Effector memory CD8-positive, alpha-beta T cell (primary cell): ENCODE measurements around the gene RGS3.

Experiments used
- ATAC-seq: fragments of 150-1000 bp; cut with Tn5 transposase; replicated peaks from 2 replicates; pipeline ENCODE4 v1.10.0; 2021; ENCODE audit warnings: mild to moderate bottlenecking, moderate library complexity
- DNase-seq, 3 experiments: peaks; one replicate each; pipeline ENCODE4 v3.0.0; 2021
- H3K27ac Mint-ChIP-seq, 2 donors: one replicate each; pipeline ENCODE4 v1.8.0; 2022; ENCODE audit warnings: mild to moderate bottlenecking in 2 of 2, mixed read lengths in 2 of 2, moderate library complexity in 2 of 2
- H3K27me3 Mint-ChIP-seq, 2 donors: one replicate each; pipeline ENCODE4 v1.8.0; 2022; ENCODE audit warnings: mixed read lengths in 2 of 2
- H3K36me3 Mint-ChIP-seq: one replicate; pipeline ENCODE4 v1.8.0; 2022; ENCODE audit warnings: mild to moderate bottlenecking, moderate library complexity, mixed read lengths; ENCODE audit not compliant: insufficient read depth
- H3K4me1 Mint-ChIP-seq, 2 donors: one replicate each; pipeline ENCODE4 v1.8.0; 2022; ENCODE audit warnings: low read depth in 2 of 2, mixed read lengths in 2 of 2
- H3K4me3 Mint-ChIP-seq, 2 donors: one replicate each; pipeline ENCODE4 v1.8.0; 2022; ENCODE audit warnings: mild to moderate bottlenecking in 2 of 2, mixed read lengths in 2 of 2, moderate library complexity in 2 of 2
- H3K9me3 Mint-ChIP-seq, 2 donors: one replicate each; pipeline ENCODE4 v1.8.0; 2022; ENCODE audit warnings: mixed read lengths in 2 of 2

Gene RGS3

GRCh38 chr9:113501852-113502251, 38.3 kb downstream of the RGS3 start:
- Mint-ChIP-seq H3K27me3 (no peaks in the 10 kb centered on the region), H3K4me3 (no peak overlapping the region), H3K27ac (peak overlapping the region; percentile 7 to 10), H3K9me3 (no peaks in the 10 kb centered on the region), H3K36me3 (peaks cover 3% of the 10 kb centered on the region), H3K4me1 (peaks cover 0 to 18% of the 10 kb centered on the region in 2 donors)
- ATAC-seq (no peak), DNase-seq (no peak)

GRCh38 chr9:113502427-113503034, 39.0 kb downstream of the RGS3 start:
- no peaks in the 10 kb centered on the region for H3K27me3 Mint-ChIP-seq
- peak overlapping the region in 1 of 2 donors; percentile 10 for H3K27ac Mint-ChIP-seq
- DNase-seq = no peak
- H3K4me3 Mint-ChIP-seq = no peak overlapping the region
- peaks cover 3% of the 10 kb centered on the region for H3K36me3 Mint-ChIP-seq
- H3K9me3 Mint-ChIP-seq = no peaks in the 10 kb centered on the region
- peaks cover 0 to 20% of the 10 kb centered on the region in 2 donors for H3K4me1 Mint-ChIP-seq
- ATAC-seq = no peak

- Mint-ChIP-seq H3K36me3 (peaks cover 3% of the 10 kb centered on the region), H3K9me3 (no peaks in the 10 kb centered on the region), H3K27ac (no peak overlapping the region), H3K4me1 (peaks cover under 1 to 20% of the 10 kb centered on the region in 2 donors), H3K27me3 (no peaks in the 10 kb centered on the region), H3K4me3 (no peak overlapping the region)
- ATAC-seq = no peak
- DNase-seq = no peak
Observed at GRCh38 chr9:113503131-113503541, 39.6 kb downstream of the RGS3 start.

GRCh38 chr9:113503613-113504211, 40.2 kb downstream of the RGS3 start:
- no peak overlapping the region for H3K4me3 Mint-ChIP-seq
- H3K27ac Mint-ChIP-seq = peak overlapping the region in 1 of 2 donors; percentile 70
- no peak for ATAC-seq
- H3K27me3 Mint-ChIP-seq = no peaks in the 10 kb centered on the region
- no peaks in the 10 kb centered on the region for H3K9me3 Mint-ChIP-seq
- no peak for DNase-seq
- H3K36me3 Mint-ChIP-seq = peaks cover 7% of the 10 kb centered on the region
- H3K4me1 Mint-ChIP-seq = peaks cover 5 to 23% of the 10 kb centered on the region in 2 donors

DNA sequence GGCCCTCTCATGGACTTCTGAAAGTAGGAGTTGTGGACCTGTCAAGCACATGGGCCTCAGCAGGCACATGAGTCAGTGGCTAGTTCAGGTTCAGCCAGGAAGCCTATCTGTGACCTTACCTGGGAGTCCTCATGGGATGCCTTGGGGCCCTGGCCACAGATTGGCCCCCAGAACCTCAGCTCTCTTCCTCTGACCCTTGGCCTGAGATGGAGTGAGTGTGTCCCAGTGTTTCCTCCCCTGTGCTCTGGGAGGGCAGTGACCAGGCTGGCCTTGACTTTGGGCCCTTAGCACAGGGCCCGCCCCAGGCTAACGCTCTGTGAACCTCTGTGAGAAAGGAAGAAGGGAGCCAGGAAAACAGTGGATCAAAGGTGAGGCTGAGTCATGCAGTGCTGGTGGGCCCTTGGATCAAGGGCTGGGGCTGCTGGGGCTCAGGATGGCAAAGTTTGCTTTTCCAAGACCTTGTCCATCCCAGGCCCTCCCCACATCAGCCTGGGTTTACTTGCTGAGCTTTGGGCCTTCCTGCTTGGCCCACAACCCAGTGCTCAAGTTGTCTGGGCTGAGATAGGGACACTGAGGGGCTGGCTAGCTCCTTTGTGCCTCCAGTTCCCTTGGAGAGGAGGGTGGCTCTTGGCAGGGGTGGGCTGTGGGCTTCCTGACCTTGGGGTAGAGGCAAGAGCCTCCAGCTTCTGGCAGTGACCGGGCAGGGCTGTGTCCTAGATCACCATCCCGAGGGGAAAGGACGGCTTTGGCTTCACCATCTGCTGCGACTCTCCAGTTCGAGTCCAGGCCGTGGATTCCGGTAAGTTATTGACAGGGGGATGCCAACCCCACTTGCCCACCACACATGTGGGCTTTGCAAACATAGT, 41.4 kb downstream of the RGS3 start:
- Mint-ChIP-seq H3K9me3 (no peaks in the 10 kb centered on the region), H3K4me3 (no peak overlapping the region), H3K27ac (peak overlapping the region in 1 of 2 donors; percentile 70), H3K27me3 (no peaks in the 10 kb centered on the region), H3K4me1 (peaks cover 5 to 19% of the 10 kb centered on the region in 2 donors), H3K36me3 (peaks cover 7% of the 10 kb centered on the region)
- DNase-seq (no peak), ATAC-seq (no peak)

GRCh38 chr9:113506090-113506589, 42.6 kb downstream of the RGS3 start:
- DNase-seq (no peak), ATAC-seq (no peak)
- H3K27me3 Mint-ChIP-seq = no peaks in the 10 kb centered on the region
- H3K4me1 Mint-ChIP-seq = peaks cover 13 to 26% of the 10 kb centered on the region in 2 donors
- peak overlapping the region in 1 of 2 donors; percentile 64 for H3K27ac Mint-ChIP-seq
- H3K36me3 Mint-ChIP-seq = peaks cover 7% of the 10 kb centered on the region
- no peak overlapping the region for H3K4me3 Mint-ChIP-seq
- no peaks in the 10 kb centered on the region for H3K9me3 Mint-ChIP-seq

- H3K27ac Mint-ChIP-seq = no peak overlapping the region
- no peak overlapping the region for H3K4me3 Mint-ChIP-seq
- H3K9me3 Mint-ChIP-seq = no peaks in the 10 kb centered on the region
- peaks cover 7% of the 10 kb centered on the region for H3K36me3 Mint-ChIP-seq
- peaks cover 25 to 37% of the 10 kb centered on the region in 2 donors for H3K4me1 Mint-ChIP-seq
- ATAC-seq = no peak
- DNase-seq = no peak
- no peaks in the 10 kb centered on the region for H3K27me3 Mint-ChIP-seq
Observed at GRCh38 chr9:113507256-113507655, 43.7 kb downstream of the RGS3 start.

- DNase-seq (no peak), ATAC-seq (no peak)
- Mint-ChIP-seq H3K36me3 (peaks cover 7% of the 10 kb centered on the region), H3K4me1 (peaks cover 33 to 39% of the 10 kb centered on the region in 2 donors), H3K27me3 (no peaks in the 10 kb centered on the region), H3K9me3 (no peaks in the 10 kb centered on the region), H3K4me3 (no peak overlapping the region), H3K27ac (no peak overlapping the region)
Observed at GRCh38 chr9:113508111-113508749, 44.7 kb downstream of the RGS3 start.

- Mint-ChIP-seq H3K4me1 (peaks cover 45 to 46% of the 10 kb centered on the region in 2 donors), H3K4me3 (no peak overlapping the region), H3K36me3 (peaks cover 4% of the 10 kb centered on the region), H3K27me3 (no peaks in the 10 kb centered on the region), H3K27ac (peak overlapping the region; percentile 10 to 14), H3K9me3 (no peaks in the 10 kb centered on the region)
- ATAC-seq (no peak), DNase-seq (no peak)
Observed at GRCh38 chr9:113509463-113509862, 45.9 kb downstream of the RGS3 start.

- H3K4me1 Mint-ChIP-seq = peaks cover 50 to 57% of the 10 kb centered on the region in 2 donors
- peaks cover 4% of the 10 kb centered on the region for H3K36me3 Mint-ChIP-seq
- no peaks in the 10 kb centered on the region for H3K9me3 Mint-ChIP-seq
- H3K4me3 Mint-ChIP-seq = peak overlapping the region in 1 of 2 donors; percentile 50
- DNase-seq = no peak
- no peak for ATAC-seq
- H3K27ac Mint-ChIP-seq = peak overlapping the region; percentile 92 to 94
- no peaks in the 10 kb centered on the region for H3K27me3 Mint-ChIP-seq
Observed at GRCh38 chr9:113511047-113511521, 47.6 kb downstream of the RGS3 start.

- peak overlapping the region; percentile 92 to 94 for H3K27ac Mint-ChIP-seq
- ATAC-seq = peak; percentile 71
Observed at GRCh38 chr9:113511856-113512761, 48.6 kb downstream of the RGS3 start.

DNA sequence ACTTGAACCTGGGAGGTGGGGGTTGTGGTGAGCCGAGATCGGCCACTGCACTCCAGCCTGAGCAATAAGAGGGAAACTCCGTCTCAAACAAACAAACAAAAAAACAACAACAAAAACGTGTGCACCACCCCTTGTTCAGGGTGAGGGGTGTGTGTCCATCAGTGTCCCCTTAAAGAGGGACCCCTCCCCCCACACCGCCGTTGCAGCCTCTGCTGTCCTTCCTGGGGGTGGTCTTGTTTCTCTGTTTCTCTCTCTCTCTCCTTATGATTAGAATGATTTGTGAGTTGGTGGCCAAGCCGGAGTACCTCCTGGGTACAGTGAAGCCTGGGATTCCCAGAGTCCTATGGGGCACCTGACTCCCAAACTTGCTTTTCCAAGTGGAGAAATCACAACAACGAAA, 49.6 kb downstream of the RGS3 start:
- H3K36me3 Mint-ChIP-seq = peaks cover 16% of the 10 kb centered on the region
- DNase-seq (no peak), ATAC-seq (no peak)
- no peaks in the 10 kb centered on the region for H3K9me3 Mint-ChIP-seq
- no peaks in the 10 kb centered on the region for H3K27me3 Mint-ChIP-seq
- peak overlapping the region; percentile 81 to 84 for H3K4me3 Mint-ChIP-seq
- peaks cover 60 to 72% of the 10 kb centered on the region in 2 donors for H3K4me1 Mint-ChIP-seq
- H3K27ac Mint-ChIP-seq = peak overlapping the region; percentile 92 to 94

More at GRCh38 chr9:113511856-113512761, 48.6 kb downstream of the RGS3 start:
- Mint-ChIP-seq H3K9me3 (no peaks in the 10 kb centered on the region), H3K27me3 (no peaks in the 10 kb centered on the region), H3K4me1 (peaks cover 54 to 67% of the 10 kb centered on the region in 2 donors), H3K4me3 (peak overlapping the region; percentile 81 to 84), H3K36me3 (peaks cover 6% of the 10 kb centered on the region)
- DNase-seq = peak; percentile 71 to 80 (median 75)
